HCT116 (cell line): ENCODE measurements around the gene FAM50A. TPM values are rescaled to one million over a fixed set of nuclear protein-coding genes. Genes with fewer than 3 reads are reported as not detected.

ENCODE experiments used
- ATAC-seq: fragments of 200-7000 bp; cut with Tn5 transposase; 2 replicates; pipeline ENCODE4 v1.9.1; 2020; ENCODE audit warnings: mild to moderate bottlenecking, moderate library complexity
- BruUV-seq: library from RNA; stranded (reverse); fragments of 400-500 nt; replicated peaks from 2 replicates; lab custom pipeline; 2021; lab: Mats Ljungman, UMichigan
- CTCF ChIA-PET: fragments of 300-600 bp; sonication (Branson Sonifier 250); formaldehyde crosslinking; loops from one replicate; lab custom pipeline; 2021; ENCODE audit warnings: antibody characterized with exemption; lab: Charles Lee
- POLR2A ChIA-PET: fragments of 300-600, 350-600 bp; sonication (Branson Sonifier 250); formaldehyde crosslinking; loops from one replicate; lab custom pipeline; 2021; ENCODE audit warnings: antibody characterized with exemption; lab: Charles Lee
- RAD21 ChIA-PET, 2 experiments: fragments of 300-600 bp; sonication (Branson Sonifier 250); formaldehyde crosslinking; loops; one replicate each; lab custom pipeline; 2023; ENCODE audit warnings: low total read pairs in 2 of 2; ENCODE audit not compliant: uncharacterized antibody in 2 of 2, unreplicated experiment in 2 of 2, low non-redundant PET in 1 of 2; lab: Charles Lee
- DNase-seq: peaks from one replicate; pipeline ENCODE4 v3.0.0-alpha.2; 2010; ENCODE audit warnings: low read depth, low spot score
- H2AFZ ChIP-seq: fragments of 200-600 bp; shearing (Covaris generic), sonication (generic); 2 replicates; pipeline ENCODE4 v1.6.1; 2017; ENCODE audit warnings: low read depth, mixed run types, mixed read lengths, antibody characterized with exemption, low read length; ENCODE audit not compliant: poor library complexity, severe bottlenecking
- H3K27ac ChIP-seq: 2 replicates; pipeline ENCODE4 v1.5.1; 2012; ENCODE audit warnings: low read depth, low read length
- H3K27me3 ChIP-seq: fragments of 200-600 bp; sonication (generic); 2 replicates; pipeline ENCODE4 v1.6.1; 2016; ENCODE audit warnings: mixed run types, low read length, mixed read lengths; ENCODE audit not compliant: insufficient read depth
- H3K36me3 ChIP-seq, 2 experiments: fragments of 200-500 bp in 1 of 2; fragments of 200-600 bp in 1 of 2; sonication (Bioruptor generic) in 1 of 2; sonication (generic) in 1 of 2; 2 replicates each; pipeline versions ENCODE4 v1.5.1 to v1.6.1; 2014 to 2016; ENCODE audit warnings: low read length in 2 of 2, inconsistent platforms in 1 of 2, mixed read lengths in 1 of 2, mixed run types in 1 of 2; ENCODE audit not compliant: insufficient read depth in 2 of 2, control insufficient read depth in 1 of 2
- H3K4me1 ChIP-seq, 2 experiments: fragments of 200-600 bp in 1 of 2; sonication (generic) in 1 of 2; 2 replicates each; pipeline versions ENCODE4 v1.5.1 to v1.6.1; 2012 to 2017; ENCODE audit warnings: low read length in 2 of 2, inconsistent platforms in 1 of 2, mild to moderate bottlenecking in 1 of 2, mixed read lengths in 1 of 2, mixed run types in 1 of 2, moderate library complexity in 1 of 2; ENCODE audit not compliant: insufficient read depth in 2 of 2, control insufficient read depth in 1 of 2
- H3K4me2 ChIP-seq: fragments of 200-600 bp; sonication (generic); 2 replicates; pipeline ENCODE4 v1.6.1; 2017; ENCODE audit warnings: mixed run types, low read length, mixed read lengths
- H3K4me3 ChIP-seq, 2 experiments: fragments of 200-600 bp in 1 of 2; sonication (generic) in 1 of 2; replicated peaks in 1 of 2; 2 replicates each; pipeline ENCODE4 v1.5.1; 2011 to 2016; ENCODE audit warnings: low read length in 2 of 2, control low read depth in 1 of 2, low read depth in 1 of 2, mild to moderate bottlenecking in 1 of 2, mixed read lengths in 1 of 2, mixed run types in 1 of 2
- H3K79me2 ChIP-seq: fragments of 200-600 bp; sonication (generic); 2 replicates; pipeline ENCODE4 v1.6.1; 2017; ENCODE audit warnings: mild to moderate bottlenecking, mixed run types, low read length, moderate library complexity, mixed read lengths; ENCODE audit not compliant: insufficient read depth
- H3K9ac ChIP-seq: fragments of 200-600 bp; sonication (generic); 2 replicates; pipeline ENCODE4 v1.6.1; 2016; ENCODE audit warnings: low read length, mixed read lengths
- H3K9me2 ChIP-seq: fragments of 200-600 bp; sonication (generic), shearing (Covaris generic); 2 replicates; pipeline ENCODE4 v1.6.1; 2017; ENCODE audit warnings: mixed run types, mild to moderate bottlenecking, moderate library complexity; ENCODE audit not compliant: insufficient read depth
- H3K9me3 ChIP-seq, 2 experiments: fragments of 200-500 bp in 1 of 2; fragments of 200-600 bp in 1 of 2; sonication (Bioruptor generic) in 1 of 2; sonication (generic) in 1 of 2; 2 replicates each; pipeline ENCODE4 v1.6.1; 2014 to 2017; ENCODE audit warnings: low read length in 2 of 2, mixed read lengths in 2 of 2, inconsistent platforms in 1 of 2, low read depth in 1 of 2, mild to moderate bottlenecking in 1 of 2, mixed run types in 1 of 2, moderate library complexity in 1 of 2; ENCODE audit not compliant: control insufficient read depth in 1 of 2, insufficient read depth in 1 of 2
- H4K20me1 ChIP-seq: fragments of 200-600 bp; sonication (generic), shearing (Covaris generic); 2 replicates; pipeline ENCODE4 v1.6.1; 2017; ENCODE audit warnings: mixed run types, mild to moderate bottlenecking, moderate library complexity; ENCODE audit not compliant: insufficient read depth
- ATF3 ChIP-seq: IDR thresholded peaks from 2 replicates; pipeline ENCODE4 v1.6.1; 2012
- CBX3 ChIP-seq: IDR thresholded peaks from 2 replicates; pipeline ENCODE4 v1.6.1; 2012; ENCODE audit warnings: low read depth
- CEBPB ChIP-seq: IDR thresholded peaks from 2 replicates; pipeline ENCODE4 v1.6.1; 2012; ENCODE audit warnings: low read depth
- EGR1 ChIP-seq: IDR thresholded peaks from 2 replicates; pipeline ENCODE4 v1.6.1; 2012; ENCODE audit warnings: low read depth
- ELF1 ChIP-seq: IDR thresholded peaks from 2 replicates; pipeline ENCODE4 v1.6.1; 2012; ENCODE audit warnings: low read depth, borderline replicate concordance
- EZH2phosphoT487 ChIP-seq: fragments of 200-600 bp; IDR thresholded peaks from 2 replicates; pipeline ENCODE4 v1.6.1; 2018; ENCODE audit warnings: antibody characterized with exemption, borderline replicate concordance
- MAX ChIP-seq: IDR thresholded peaks from 2 replicates; pipeline ENCODE4 v1.6.1; 2012
- RAD21 ChIP-seq: IDR thresholded peaks from 2 replicates; pipeline ENCODE4 v1.6.1; 2012; ENCODE audit warnings: low read depth, mild to moderate bottlenecking
- SIN3A ChIP-seq: IDR thresholded peaks from 2 replicates; pipeline ENCODE4 v1.6.1; 2012; ENCODE audit warnings: low read depth
- SP1 ChIP-seq: IDR thresholded peaks from 2 replicates; pipeline ENCODE4 v1.6.1; 2012; ENCODE audit warnings: low read depth
- YY1 ChIP-seq: IDR thresholded peaks from 2 replicates; pipeline ENCODE4 v1.6.1; 2011; ENCODE audit warnings: low read length, low read depth, moderate library complexity, mild to moderate bottlenecking; ENCODE audit not compliant: insufficient replicate concordance; ENCODE audit errors: extremely low read depth
- ZFX ChIP-seq: fragments of 450-650 bp; IDR thresholded peaks from 2 replicates; pipeline ENCODE4 v1.6.1; 2017
- intact Hi-C: fragments of 100-400 bp; cut with micrococcal nuclease; formaldehyde crosslinking; loops from 2 replicates; pipeline ENCODE4 v1.10.0; 2022
- total RNA-seq: library from RNA; stranded (reverse); gene quantifications from one replicate; pipeline ENCODE4 v1.2.1, GENCODE V29; 2021; ENCODE audit not compliant: unreplicated experiment
- TF ChIP-seq, protein P1 (sequence below), 3 experiments: fragments of 200-600 bp in 1 of 3; sonication (generic) in 1 of 3; IDR thresholded peaks in 2 of 3; conservative IDR thresholded peaks in 1 of 3; 2 replicates each; pipeline ENCODE4 v1.5.1; 2012 to 2017; ENCODE audit warnings: low read depth in 2 of 3, low read length in 2 of 3, antibody characterized with exemption in 1 of 3, borderline replicate concordance in 1 of 3, control low read depth in 1 of 3, mild to moderate bottlenecking in 1 of 3, mixed read lengths in 1 of 3, mixed run types in 1 of 3, moderate library complexity in 1 of 3; ENCODE audit not compliant: insufficient read depth in 1 of 3
- TF ChIP-seq, protein P2 (sequence below): IDR thresholded peaks from 2 replicates; pipeline ENCODE4 v1.6.1; 2012; ENCODE audit warnings: low read depth

Gene FAM50A
- total RNA-seq, 1 experiment from 2014 or later = 46.5 TPM

DNA sequence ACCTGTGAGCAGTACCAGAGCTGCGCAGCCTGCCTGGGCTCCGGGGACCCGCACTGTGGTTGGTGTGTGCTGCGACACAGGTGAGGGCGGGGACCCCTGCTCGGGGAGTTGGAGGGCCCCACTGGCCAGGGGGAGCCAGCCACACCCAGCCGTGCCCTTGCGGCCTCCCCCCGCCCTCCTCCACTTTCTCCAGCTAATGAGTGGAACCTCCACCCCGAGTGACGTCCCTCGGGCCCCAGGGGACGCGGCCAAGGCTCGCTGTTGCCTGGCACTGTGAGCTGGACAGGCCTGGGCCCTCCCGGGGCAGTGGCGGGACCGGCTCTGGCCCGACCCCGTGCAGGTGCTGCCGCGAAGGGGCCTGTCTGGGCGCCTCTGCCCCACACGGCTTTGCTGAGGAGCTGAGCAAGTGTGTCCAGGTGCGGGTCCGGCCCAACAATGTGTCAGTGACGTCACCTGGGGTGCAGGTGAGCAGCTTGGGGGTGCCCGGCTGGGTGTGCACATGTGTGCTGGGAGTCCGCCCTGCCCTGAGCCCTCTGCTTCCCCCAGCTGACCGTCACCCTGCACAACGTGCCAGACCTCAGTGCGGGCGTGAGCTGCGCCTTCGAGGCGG is 19.8 kb downstream of the FAM50A start:
- H3K36me3 ChIP-seq = peaks cover 2 to 4% of the 10 kb centered on the region in 2 experiments; a peak in 1 of 4 replicates
- intact Hi-C loops = no loop called here
- POLR2A ChIA-PET = no interaction called here
- H3K4me2 ChIP-seq = no peak overlapping the region
- no peak overlapping the region for H3K27ac ChIP-seq
- BruUV-seq = no TSS peak
- H3K9ac ChIP-seq = no peak overlapping the region
- H3K9me3 ChIP-seq = no peaks in the 10 kb centered on the region
- ATAC-seq = no peak
- CTCF ChIA-PET = no interaction called here
- RAD21 ChIA-PET = no interaction called here
- no peak for DNase-seq
- H3K79me2 ChIP-seq = peaks cover 20% of the 10 kb centered on the region
- no peaks in the 10 kb centered on the region for H3K9me2 ChIP-seq
- TF ChIP-seq SIN3A = no peak
- TF ChIP-seq SP1 = no peak
- TF ChIP-seq EZH2phosphoT487 = no peak
- TF ChIP-seq, all 23 proteins: peak for 0
- Histone ChIP-seq H3K27me3 (no peaks in the 10 kb centered on the region), H3K4me3 (no peak overlapping the region), H4K20me1 (no peaks in the 10 kb centered on the region), H2AFZ (no peak overlapping the region), H3K4me1 (peaks cover 5 to 6% of the 10 kb centered on the region in 2 experiments; a peak in 1 of 4 replicates)

DNA sequence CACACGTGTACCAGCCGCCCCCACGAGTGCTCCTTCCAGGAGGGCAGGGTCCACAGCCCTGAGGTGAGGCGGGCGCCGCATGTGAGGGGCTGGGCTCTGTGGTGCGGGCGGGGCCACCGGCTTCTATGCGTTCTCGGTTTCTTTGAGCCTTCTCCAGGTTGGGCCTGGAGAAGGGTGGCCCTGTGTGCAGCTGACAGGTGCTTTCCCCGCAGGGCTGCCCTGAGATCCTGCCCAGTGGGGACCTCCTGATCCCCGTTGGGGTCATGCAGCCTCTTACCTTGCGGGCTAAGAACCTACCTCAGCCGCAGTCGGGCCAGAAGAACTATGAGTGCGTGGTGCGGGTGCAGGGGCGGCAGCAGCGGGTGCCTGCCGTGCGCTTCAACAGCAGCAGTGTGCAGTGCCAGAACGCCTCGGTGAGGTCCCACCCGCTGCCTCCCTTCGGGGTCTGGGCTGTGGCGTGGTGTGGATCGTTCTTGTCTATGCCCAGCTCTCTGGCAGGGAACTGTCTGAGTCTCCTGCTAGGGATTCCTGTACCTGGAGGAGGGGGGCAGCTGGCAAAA is 20.9 kb downstream of the FAM50A start:
- Histone ChIP-seq H3K9me3 (no peaks in the 10 kb centered on the region), H3K9me2 (no peaks in the 10 kb centered on the region), H3K4me2 (no peak overlapping the region), H3K9ac (no peak overlapping the region), H3K27ac (no peak overlapping the region), H3K27me3 (no peaks in the 10 kb centered on the region), H3K4me1 (no peaks in the 10 kb centered on the region), H4K20me1 (no peaks in the 10 kb centered on the region), H2AFZ (no peak overlapping the region), H3K79me2 (peaks cover 9% of the 10 kb centered on the region), H3K36me3 (peaks cover 2 to 4% of the 10 kb centered on the region in 2 experiments; a peak in 1 of 4 replicates), H3K4me3 (no peak overlapping the region)
- ChIA-PET CTCF (no interaction called here), POLR2A (no interaction called here), RAD21 (no interaction called here)
- DNase-seq = no peak
- no peak for ATAC-seq
- BruUV-seq = no TSS peak
- intact Hi-C loops = no loop called here
- TF ChIP-seq MAX (no peak), SP1 (no peak), CEBPB (no peak), YY1 (no peak), ELF1 (no peak), RAD21 (no peak), EGR1 (no peak), CBX3 (no peak), ZFX (no peak), ATF3 (no peak)
- TF ChIP-seq, protein P1, sequence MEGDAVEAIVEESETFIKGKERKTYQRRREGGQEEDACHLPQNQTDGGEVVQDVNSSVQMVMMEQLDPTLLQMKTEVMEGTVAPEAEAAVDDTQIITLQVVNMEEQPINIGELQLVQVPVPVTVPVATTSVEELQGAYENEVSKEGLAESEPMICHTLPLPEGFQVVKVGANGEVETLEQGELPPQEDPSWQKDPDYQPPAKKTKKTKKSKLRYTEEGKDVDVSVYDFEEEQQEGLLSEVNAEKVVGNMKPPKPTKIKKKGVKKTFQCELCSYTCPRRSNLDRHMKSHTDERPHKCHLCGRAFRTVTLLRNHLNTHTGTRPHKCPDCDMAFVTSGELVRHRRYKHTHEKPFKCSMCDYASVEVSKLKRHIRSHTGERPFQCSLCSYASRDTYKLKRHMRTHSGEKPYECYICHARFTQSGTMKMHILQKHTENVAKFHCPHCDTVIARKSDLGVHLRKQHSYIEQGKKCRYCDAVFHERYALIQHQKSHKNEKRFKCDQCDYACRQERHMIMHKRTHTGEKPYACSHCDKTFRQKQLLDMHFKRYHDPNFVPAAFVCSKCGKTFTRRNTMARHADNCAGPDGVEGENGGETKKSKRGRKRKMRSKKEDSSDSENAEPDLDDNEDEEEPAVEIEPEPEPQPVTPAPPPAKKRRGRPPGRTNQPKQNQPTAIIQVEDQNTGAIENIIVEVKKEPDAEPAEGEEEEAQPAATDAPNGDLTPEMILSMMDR (IDR thresholded peaks at IDR 0.05 in 2 of 3, conservative IDR thresholded peaks at IDR 0.05 in 1 of 3; ENCODE audit: borderline replicate concordance in 1 of 3, insufficient read depth in 1 of 3, low read depth in 2 of 3, low read length in 2 of 3) = no peak
- TF ChIP-seq, protein P2, sequence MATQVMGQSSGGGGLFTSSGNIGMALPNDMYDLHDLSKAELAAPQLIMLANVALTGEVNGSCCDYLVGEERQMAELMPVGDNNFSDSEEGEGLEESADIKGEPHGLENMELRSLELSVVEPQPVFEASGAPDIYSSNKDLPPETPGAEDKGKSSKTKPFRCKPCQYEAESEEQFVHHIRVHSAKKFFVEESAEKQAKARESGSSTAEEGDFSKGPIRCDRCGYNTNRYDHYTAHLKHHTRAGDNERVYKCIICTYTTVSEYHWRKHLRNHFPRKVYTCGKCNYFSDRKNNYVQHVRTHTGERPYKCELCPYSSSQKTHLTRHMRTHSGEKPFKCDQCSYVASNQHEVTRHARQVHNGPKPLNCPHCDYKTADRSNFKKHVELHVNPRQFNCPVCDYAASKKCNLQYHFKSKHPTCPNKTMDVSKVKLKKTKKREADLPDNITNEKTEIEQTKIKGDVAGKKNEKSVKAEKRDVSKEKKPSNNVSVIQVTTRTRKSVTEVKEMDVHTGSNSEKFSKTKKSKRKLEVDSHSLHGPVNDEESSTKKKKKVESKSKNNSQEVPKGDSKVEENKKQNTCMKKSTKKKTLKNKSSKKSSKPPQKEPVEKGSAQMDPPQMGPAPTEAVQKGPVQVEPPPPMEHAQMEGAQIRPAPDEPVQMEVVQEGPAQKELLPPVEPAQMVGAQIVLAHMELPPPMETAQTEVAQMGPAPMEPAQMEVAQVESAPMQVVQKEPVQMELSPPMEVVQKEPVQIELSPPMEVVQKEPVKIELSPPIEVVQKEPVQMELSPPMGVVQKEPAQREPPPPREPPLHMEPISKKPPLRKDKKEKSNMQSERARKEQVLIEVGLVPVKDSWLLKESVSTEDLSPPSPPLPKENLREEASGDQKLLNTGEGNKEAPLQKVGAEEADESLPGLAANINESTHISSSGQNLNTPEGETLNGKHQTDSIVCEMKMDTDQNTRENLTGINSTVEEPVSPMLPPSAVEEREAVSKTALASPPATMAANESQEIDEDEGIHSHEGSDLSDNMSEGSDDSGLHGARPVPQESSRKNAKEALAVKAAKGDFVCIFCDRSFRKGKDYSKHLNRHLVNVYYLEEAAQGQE = no peak
